GM12872 (cell line): Measurements from ENCODE around the gene NTSR1.

Source experiments
- TF ChIP-seq, protein P1 (sequence below): IDR thresholded peaks from 3 replicates; pipeline ENCODE4 v1.5.1; 2011; ENCODE audit warnings: low read depth, mild to moderate bottlenecking, low read length, moderate library complexity; ENCODE audit not compliant: insufficient read depth

The NTSR1 gene

DNA sequence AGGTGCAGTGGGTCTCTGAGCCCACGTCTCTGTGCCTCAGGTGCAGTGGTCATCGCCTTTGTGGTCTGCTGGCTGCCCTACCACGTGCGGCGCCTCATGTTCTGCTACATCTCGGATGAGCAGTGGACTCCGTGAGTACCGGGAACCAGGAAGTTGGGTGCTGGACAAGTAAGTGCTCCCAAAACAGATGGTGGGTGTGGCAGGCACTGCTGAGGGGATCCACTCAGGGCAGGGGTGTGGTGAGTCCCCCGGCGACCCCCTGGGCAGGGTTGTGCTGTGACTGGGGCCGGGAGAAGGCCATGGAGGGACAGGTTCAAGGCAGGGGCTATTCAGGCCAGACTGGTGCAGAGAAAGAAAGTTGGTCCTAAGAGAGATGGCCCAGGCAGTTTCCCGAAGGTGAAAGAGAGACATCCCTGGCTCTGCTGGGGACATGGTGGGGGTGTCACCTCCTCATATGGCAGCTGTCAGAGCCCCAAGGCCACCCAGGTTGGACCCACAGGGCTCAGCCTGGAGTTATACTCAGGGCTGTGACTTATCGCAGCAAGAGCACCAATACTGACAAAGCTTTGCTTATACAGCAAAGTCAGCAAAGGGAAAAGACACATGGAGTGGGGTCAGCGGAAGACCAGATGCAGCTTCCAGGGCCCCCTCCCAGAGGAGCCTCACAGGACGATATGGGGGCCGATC, 49.7 kb downstream of the NTSR1 start:
- TF ChIP-seq, protein P1, sequence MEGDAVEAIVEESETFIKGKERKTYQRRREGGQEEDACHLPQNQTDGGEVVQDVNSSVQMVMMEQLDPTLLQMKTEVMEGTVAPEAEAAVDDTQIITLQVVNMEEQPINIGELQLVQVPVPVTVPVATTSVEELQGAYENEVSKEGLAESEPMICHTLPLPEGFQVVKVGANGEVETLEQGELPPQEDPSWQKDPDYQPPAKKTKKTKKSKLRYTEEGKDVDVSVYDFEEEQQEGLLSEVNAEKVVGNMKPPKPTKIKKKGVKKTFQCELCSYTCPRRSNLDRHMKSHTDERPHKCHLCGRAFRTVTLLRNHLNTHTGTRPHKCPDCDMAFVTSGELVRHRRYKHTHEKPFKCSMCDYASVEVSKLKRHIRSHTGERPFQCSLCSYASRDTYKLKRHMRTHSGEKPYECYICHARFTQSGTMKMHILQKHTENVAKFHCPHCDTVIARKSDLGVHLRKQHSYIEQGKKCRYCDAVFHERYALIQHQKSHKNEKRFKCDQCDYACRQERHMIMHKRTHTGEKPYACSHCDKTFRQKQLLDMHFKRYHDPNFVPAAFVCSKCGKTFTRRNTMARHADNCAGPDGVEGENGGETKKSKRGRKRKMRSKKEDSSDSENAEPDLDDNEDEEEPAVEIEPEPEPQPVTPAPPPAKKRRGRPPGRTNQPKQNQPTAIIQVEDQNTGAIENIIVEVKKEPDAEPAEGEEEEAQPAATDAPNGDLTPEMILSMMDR = no peak

DNA sequence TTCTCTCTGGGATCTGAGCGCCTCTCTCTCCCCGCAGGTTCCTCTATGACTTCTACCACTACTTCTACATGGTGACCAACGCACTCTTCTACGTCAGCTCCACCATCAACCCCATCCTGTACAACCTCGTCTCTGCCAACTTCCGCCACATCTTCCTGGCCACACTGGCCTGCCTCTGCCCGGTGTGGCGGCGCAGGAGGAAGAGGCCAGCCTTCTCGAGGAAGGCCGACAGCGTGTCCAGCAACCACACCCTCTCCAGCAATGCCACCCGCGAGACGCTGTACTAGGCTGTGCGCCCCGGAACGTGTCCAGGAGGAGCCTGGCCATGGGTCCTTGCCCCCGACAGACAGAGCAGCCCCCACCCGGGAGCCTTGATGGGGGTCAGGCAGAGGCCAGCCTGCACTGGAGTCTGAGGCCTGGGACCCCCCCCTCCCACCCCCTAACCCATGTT, 51.4 kb downstream of the NTSR1 start:
- TF ChIP-seq, protein P1 = no peak

DNA sequence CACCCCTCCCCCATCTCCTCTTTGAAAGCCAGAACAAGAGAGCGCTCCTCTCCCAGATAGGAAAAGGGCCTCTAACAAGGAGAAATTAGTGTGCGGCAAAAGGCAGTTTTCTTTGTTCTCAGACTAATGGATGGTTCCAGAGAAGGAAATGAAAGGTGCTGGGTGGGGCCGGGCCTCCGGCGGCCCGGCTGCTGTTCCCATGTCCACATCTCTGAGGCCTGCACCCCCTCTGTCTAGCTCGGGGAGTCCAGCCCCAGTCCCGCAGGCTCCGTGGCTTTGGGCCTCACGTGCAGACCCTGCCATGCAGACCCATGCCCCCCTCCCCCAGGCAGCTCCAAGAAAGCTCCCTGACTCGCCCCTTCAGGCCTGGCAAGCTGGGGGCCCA, 51.8 kb downstream of the NTSR1 start:
- TF ChIP-seq, protein P1 = no peak

DNA sequence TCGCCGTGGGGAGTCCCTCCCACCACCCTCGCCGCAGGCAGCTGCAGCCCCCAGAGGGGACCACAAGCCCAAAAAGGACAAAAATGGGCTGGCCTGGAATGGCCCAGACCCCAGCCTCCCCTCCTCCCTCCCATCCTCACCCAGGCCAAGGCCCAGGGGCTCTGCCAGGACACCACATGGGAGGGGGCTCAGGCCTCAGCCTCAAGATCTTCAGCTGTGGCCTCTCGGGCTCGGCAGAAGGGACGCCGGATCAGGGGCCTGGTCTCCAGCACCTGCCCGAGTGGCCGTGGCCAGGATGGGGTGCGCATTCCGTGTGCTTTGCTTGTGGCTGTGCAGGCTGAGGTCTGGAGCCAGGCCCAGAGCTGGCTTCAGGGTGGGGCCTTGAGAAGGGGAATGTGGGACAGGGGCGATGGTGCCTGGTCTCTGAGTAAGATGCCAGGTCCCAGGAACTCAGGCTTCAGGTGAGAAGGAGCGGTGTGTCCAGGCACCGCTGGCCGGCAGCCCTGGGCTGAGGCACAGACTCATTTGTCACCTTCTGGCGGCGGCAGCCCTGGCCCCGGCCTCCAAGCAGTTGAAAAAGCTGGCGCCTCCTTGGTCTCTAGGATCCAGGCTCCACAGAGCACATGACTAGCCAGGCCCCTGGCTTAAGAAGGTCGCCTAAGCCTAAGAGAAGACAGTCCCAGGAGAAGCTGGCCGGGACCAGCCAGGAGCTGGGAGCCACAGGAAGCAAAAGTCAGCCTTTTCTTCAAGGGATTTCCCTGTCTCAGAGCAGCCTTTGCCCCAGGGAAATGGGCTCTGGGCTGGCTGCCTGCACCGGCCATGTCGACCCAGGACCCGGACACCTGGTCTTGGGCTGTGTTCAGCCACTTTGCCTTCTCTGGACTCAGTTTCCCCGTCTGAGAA, 52.5 kb downstream of the NTSR1 start:
- TF ChIP-seq, protein P1 = no peak

DNA sequence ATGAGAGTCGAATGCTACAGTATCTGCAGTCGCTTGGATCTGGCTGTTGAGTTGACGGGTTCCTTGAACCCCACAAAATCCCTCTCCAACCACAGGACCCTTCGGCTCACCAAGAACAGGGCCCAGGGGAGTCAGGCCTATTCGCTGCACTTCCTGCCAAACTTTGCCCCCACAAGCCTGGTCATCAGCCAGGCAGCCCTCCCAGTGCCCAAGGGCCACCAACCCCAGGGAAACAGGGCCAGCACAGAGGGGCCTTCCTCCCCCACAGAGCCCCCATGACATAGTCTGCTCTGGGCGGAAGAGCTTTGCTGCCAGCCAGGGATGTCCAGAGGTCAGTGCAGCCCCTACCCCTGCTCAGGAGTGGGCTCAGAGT, 53.1 kb downstream of the NTSR1 start:
- TF ChIP-seq, protein P1 = no peak

DNA sequence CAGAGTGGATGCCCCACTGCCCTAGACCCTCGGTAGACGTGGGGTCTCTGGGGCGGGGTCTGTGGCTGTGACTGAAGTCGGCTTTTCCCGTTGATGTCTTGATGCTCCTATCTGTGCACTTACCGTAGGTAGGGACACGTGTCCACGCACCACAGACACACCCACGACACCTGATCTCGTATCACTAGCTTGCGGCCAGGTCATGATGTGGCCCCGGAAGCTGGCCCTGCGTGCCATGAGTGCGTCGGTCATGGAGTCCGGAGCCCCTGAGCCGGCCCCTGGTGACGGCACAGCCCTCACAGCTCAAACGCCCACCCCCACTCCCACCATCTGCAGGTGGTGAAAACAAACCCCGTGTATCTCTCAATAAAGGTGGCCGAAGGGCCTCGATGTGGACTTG, 53.7 kb downstream of the NTSR1 start:
- TF ChIP-seq, protein P1 = no peak

DNA sequence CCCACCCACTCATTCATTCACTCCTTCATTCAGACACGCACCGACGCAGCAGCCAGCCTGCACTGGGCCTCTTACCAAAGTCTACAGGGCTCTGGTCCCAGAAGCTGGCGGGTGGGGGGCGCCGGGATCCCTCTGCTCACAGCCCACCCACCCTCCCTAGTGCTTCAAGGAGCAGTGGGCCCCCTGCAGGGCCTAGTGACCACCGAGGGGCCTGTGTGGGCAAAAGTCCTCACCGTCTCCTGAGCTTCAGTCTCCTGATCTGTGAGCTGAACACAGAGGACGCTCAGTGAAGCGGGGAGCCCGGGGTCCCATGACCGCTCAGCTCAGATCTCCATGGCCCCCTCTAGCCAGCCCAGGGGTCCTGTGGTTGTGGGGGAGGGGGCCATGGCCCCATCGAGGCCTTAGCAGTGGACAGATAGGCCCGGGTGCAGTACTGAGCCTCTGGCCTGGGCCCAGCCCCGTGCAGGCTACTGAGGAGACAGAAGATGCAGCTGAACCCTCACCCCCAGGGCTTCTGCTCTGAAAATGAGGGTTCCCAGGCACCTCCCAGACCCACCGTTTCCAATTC, 54.2 kb downstream of the NTSR1 start:
- TF ChIP-seq, protein P1 = no peak
